ENCODE measurements around the gene FAM83E.
A peak's percentile ranks its signal among the peaks of the same experiment; 100 is the strongest.

The FAM83E gene

GRCh38 chr19:48608798-48609263 is 6.0 kb downstream of the FAM83E start:
- DNase-seq (ENCODE audit: low read depth): no peak
- peak; percentile 68 for TF ChIP-seq CTCF (IDR thresholded peaks at IDR 0.05; ENCODE audit: control insufficient read depth, insufficient read depth, low read depth, low read length, missing control alignments)
- no peak overlapping the region for H3K4me3 ChIP-seq (ENCODE audit: control insufficient read depth, low read depth, low read length)

GRCh38 chr19:48607359-48607755 is 7.5 kb downstream of the FAM83E start:
- DNase-seq (ENCODE audit: low read depth): no peak
- TF ChIP-seq CTCF (IDR thresholded peaks at IDR 0.05; ENCODE audit: control insufficient read depth, insufficient read depth, low read depth, low read length, missing control alignments): no peak
- no peak overlapping the region for H3K4me3 ChIP-seq (ENCODE audit: control insufficient read depth, low read depth, low read length)

- H3K4me3 ChIP-seq (ENCODE audit: control insufficient read depth, low read depth, low read length): no peak within 1 kb of the TSS
- no peak for DNase-seq (ENCODE audit: low read depth)
- no peak for TF ChIP-seq CTCF (IDR thresholded peaks at IDR 0.05; ENCODE audit: control insufficient read depth, insufficient read depth, low read depth, low read length, missing control alignments)
Measured at GRCh38 chr19:48606463-48607358, 8.2 kb downstream of the FAM83E start, which contains the start of gene SPACA4. Gene SPACA4 (plus strand): TSS chr19:48606742. CDS start chr19:48606979, 237 bp downstream.

- H3K4me3 ChIP-seq (ENCODE audit: control insufficient read depth, low read depth, low read length): no peak overlapping the region
- TF ChIP-seq CTCF (IDR thresholded peaks at IDR 0.05; ENCODE audit: control insufficient read depth, insufficient read depth, low read depth, low read length, missing control alignments): no peak
- no peak for DNase-seq (ENCODE audit: low read depth)
Measured at GRCh38 chr19:48603850-48604249, 11.0 kb downstream of the FAM83E start.

- no peak for TF ChIP-seq CTCF (IDR thresholded peaks at IDR 0.05; ENCODE audit: control insufficient read depth, insufficient read depth, low read depth, low read length, missing control alignments)
- H3K4me3 ChIP-seq (ENCODE audit: control insufficient read depth, low read depth, low read length): no peak overlapping the region
- DNase-seq (ENCODE audit: low read depth): no peak
Measured at GRCh38 chr19:48603449-48603848, 11.4 kb downstream of the FAM83E start.

- TF ChIP-seq CTCF (IDR thresholded peaks at IDR 0.05; ENCODE audit: control insufficient read depth, insufficient read depth, low read depth, low read length, missing control alignments): no peak
- no peak for DNase-seq (ENCODE audit: low read depth)
- no peak overlapping the region for H3K4me3 ChIP-seq (ENCODE audit: control insufficient read depth, low read depth, low read length)
Measured at GRCh38 chr19:48603001-48603400, 11.9 kb downstream of the FAM83E start.
